ENCODE measurements around the gene MKI67.
A peak's percentile ranks its signal among the peaks of the same experiment; 100 is the strongest.

Gene MKI67

GRCh38 chr10:128125416-128125943 is 743 bp downstream of the MKI67 start:
- TF ChIP-seq CTCF (conservative IDR thresholded peaks at IDR 0.05): no peak
- peak overlapping the region; percentile 61; the same call in 1 of the 2 replicates for H3K27ac ChIP-seq

- H3K27ac ChIP-seq: peak overlapping the region; percentile 61; the same call in 1 of the 2 replicates
- TF ChIP-seq CTCF (conservative IDR thresholded peaks at IDR 0.05): no peak
These were observed 1.3 kb downstream of the MKI67 start for GRCh38 chr10:128124813-128125403.

GRCh38 chr10:128123846-128124245 is 2.4 kb downstream of the MKI67 start:
- no peak for TF ChIP-seq CTCF (conservative IDR thresholded peaks at IDR 0.05)
- H3K27ac ChIP-seq: peak overlapping the region; percentile 61; the same call in 1 of the 2 replicates

GRCh38 chr10:128122931-128123330 is 3.3 kb downstream of the MKI67 start:
- H3K27ac ChIP-seq: peak overlapping the region; percentile 61; the same call in 1 of the 2 replicates
- TF ChIP-seq CTCF (conservative IDR thresholded peaks at IDR 0.05): no peak

GRCh38 chr10:128121750-128122412 is 4.3 kb downstream of the MKI67 start:
- H3K27ac ChIP-seq: 0 out of 2 replicates have a peak overlapping the region, but pooled peaks have one; percentile 14
- no peak for TF ChIP-seq CTCF (conservative IDR thresholded peaks at IDR 0.05)

GRCh38 chr10:128116851-128117615 is 9.2 kb downstream of the MKI67 start:
- no peak overlapping the region for H3K27ac ChIP-seq
- no peak for TF ChIP-seq CTCF (conservative IDR thresholded peaks at IDR 0.05)

- H3K27ac ChIP-seq: no peak overlapping the region
- TF ChIP-seq CTCF (conservative IDR thresholded peaks at IDR 0.05): no peak
These were observed 10.0 kb downstream of the MKI67 start for GRCh38 chr10:128116187-128116586.

Measured in VCaP (cell line).